HUES64 (cell line): ENCODE measurements around the gene LOXL4. TPM values are rescaled to one million over a fixed set of nuclear protein-coding genes. Genes with fewer than 3 reads are reported as not detected.

ENCODE experiments used
- H3K27ac ChIP-seq: 2 replicates; pipeline ENCODE4 v1.7.0; 2013; ENCODE audit warnings: low read depth, low read length, inconsistent platforms
- H3K27me3 ChIP-seq: 2 replicates; pipeline ENCODE4 v1.6.1; 2013; ENCODE audit warnings: mild to moderate bottlenecking, low read length; ENCODE audit not compliant: insufficient read depth
- H3K36me3 ChIP-seq: 2 replicates; pipeline ENCODE4 v1.6.1; 2013; ENCODE audit warnings: mild to moderate bottlenecking, low read length; ENCODE audit not compliant: insufficient read depth
- H3K4me1 ChIP-seq: 2 replicates; pipeline ENCODE4 v1.6.1; 2013; ENCODE audit warnings: mild to moderate bottlenecking, low read length, moderate library complexity; ENCODE audit not compliant: insufficient read depth
- H3K4me3 ChIP-seq: 2 replicates; pipeline ENCODE4 v1.5.1; 2013; ENCODE audit warnings: mild to moderate bottlenecking, low read length, moderate library complexity
- H3K9ac ChIP-seq: 2 replicates; pipeline ENCODE4 v1.6.1; 2013; ENCODE audit warnings: mild to moderate bottlenecking, low read depth, low read length
- H3K9me3 ChIP-seq: 2 replicates; pipeline ENCODE4 v1.6.1; 2013; ENCODE audit warnings: low read depth, low read length; ENCODE audit not compliant: insufficient read depth
- WGBS: fragments of 150-250, 120-280 bp; methylation state at CpG from one replicate; pipeline ENCODE4 v1.1.7; 2013; ENCODE audit warnings: missing lambda C conversion rate; 5-methylcytosine and 5-hydroxymethylcytosine counted together
- polyA plus RNA-seq, 2 experiments: library from polyadenylated mRNA; stranded (reverse); fragments of 50-300 nt; gene quantifications; one replicate each; pipeline ENCODE4 v1.2.3, GENCODE V29; 2013

LOXL4 gene
- polyA plus RNA-seq (2013, experiment 1 of 2), result 0.55 TPM
- 1.3 TPM for polyA plus RNA-seq (2013, experiment 2 of 2)

GRCh38 chr10:98267894-98268693 lies at the start of gene LOXL4:
LOXL4 (minus strand) TSS chr10:98268194; CDS start chr10:98263019, 5,175 bp downstream.
- Histone ChIP-seq H3K36me3 (no peaks in the 10 kb centered on the region), H3K9me3 (no peaks in the 10 kb centered on the region), H3K4me1 (peaks cover 27% of the 10 kb centered on the region; the same call in 1 of the 2 replicates), H3K27me3 (peaks cover 7% of the 10 kb centered on the region), H3K27ac (no peak within 1 kb of the TSS), H3K9ac (no peak within 1 kb of the TSS), H3K4me3 (peak within 1 kb of the TSS; percentile 61)
- WGBS, result 7% methylated on average over 59 of the region's 75 CpGs

GRCh38 chr10:98316661-98317060 lies 48.7 kb upstream of the LOXL4 start:
- no peak overlapping the region for H3K4me3 ChIP-seq
- H3K9ac ChIP-seq, result no peak overlapping the region
- H3K9me3 ChIP-seq, result no peaks in the 10 kb centered on the region
- H3K36me3 ChIP-seq, result no peaks in the 10 kb centered on the region
- peaks cover 3% of the 10 kb centered on the region; the same call in 1 of the 2 replicates for H3K4me1 ChIP-seq
- no peaks in the 10 kb centered on the region for H3K27me3 ChIP-seq
- H3K27ac ChIP-seq, result no peak overlapping the region

- Histone ChIP-seq H3K4me3 (no peak overlapping the region), H3K9me3 (no peaks in the 10 kb centered on the region), H3K9ac (no peak overlapping the region), H3K27me3 (no peaks in the 10 kb centered on the region), H3K36me3 (no peaks in the 10 kb centered on the region), H3K27ac (no peak overlapping the region), H3K4me1 (peaks cover 3% of the 10 kb centered on the region; the same call in 1 of the 2 replicates)
- 83% methylated on average over 5 of the region's 5 CpGs for WGBS
These were observed 48.2 kb upstream of the LOXL4 start for GRCh38 chr10:98316170-98316569.

- no peaks in the 10 kb centered on the region for H3K27me3 ChIP-seq
These were observed 46.7 kb upstream of the LOXL4 start for GRCh38 chr10:98314532-98315284.

GRCh38 chr10:98313598-98313997 lies 45.6 kb upstream of the LOXL4 start:
- H3K27ac ChIP-seq, result no peak overlapping the region
- no peak overlapping the region for H3K4me3 ChIP-seq
- 90% methylated on average over 3 of the region's 3 CpGs for WGBS

More at GRCh38 chr10:98314532-98315284, 46.7 kb upstream of the LOXL4 start:
- no peaks in the 10 kb centered on the region for H3K36me3 ChIP-seq
- H3K4me3 ChIP-seq, result no peak overlapping the region
- no peak overlapping the region for H3K27ac ChIP-seq
- H3K4me1 ChIP-seq, result 0 out of 2 replicates have a peak, but pooled peaks cover 3% of the 10 kb centered on the region
- 95% methylated on average over 8 of the region's 8 CpGs for WGBS
- H3K9ac ChIP-seq, result no peak overlapping the region
- no peaks in the 10 kb centered on the region for H3K9me3 ChIP-seq

GRCh38 chr10:98312822-98313221 lies 44.8 kb upstream of the LOXL4 start:
- Histone ChIP-seq H3K27me3 (no peaks in the 10 kb centered on the region), H3K27ac (no peak overlapping the region)
- 97% methylated on average over 5 of the region's 5 CpGs for WGBS

More at GRCh38 chr10:98313598-98313997, 45.6 kb upstream of the LOXL4 start:
- peaks cover 8% of the 10 kb centered on the region; the same call in 1 of the 2 replicates for H3K4me1 ChIP-seq
- no peaks in the 10 kb centered on the region for H3K9me3 ChIP-seq
- no peak overlapping the region for H3K9ac ChIP-seq
- H3K36me3 ChIP-seq, result no peaks in the 10 kb centered on the region
- no peaks in the 10 kb centered on the region for H3K27me3 ChIP-seq

GRCh38 chr10:98312349-98312748 lies 44.4 kb upstream of the LOXL4 start:
- Histone ChIP-seq H3K9ac (no peak overlapping the region), H3K4me3 (no peak overlapping the region), H3K27me3 (no peaks in the 10 kb centered on the region), H3K4me1 (peaks cover 8% of the 10 kb centered on the region; the same call in 1 of the 2 replicates), H3K36me3 (no peaks in the 10 kb centered on the region), H3K9me3 (no peaks in the 10 kb centered on the region), H3K27ac (no peak overlapping the region)
- 75% methylated on average over 3 of the region's 3 CpGs for WGBS

More at GRCh38 chr10:98312822-98313221, 44.8 kb upstream of the LOXL4 start:
- no peak overlapping the region for H3K9ac ChIP-seq
- H3K4me1 ChIP-seq, result peaks cover 8% of the 10 kb centered on the region; the same call in 1 of the 2 replicates
- H3K4me3 ChIP-seq, result no peak overlapping the region
- H3K36me3 ChIP-seq, result no peaks in the 10 kb centered on the region
- no peaks in the 10 kb centered on the region for H3K9me3 ChIP-seq

- no peaks in the 10 kb centered on the region for H3K27me3 ChIP-seq
- H3K27ac ChIP-seq, result no peak overlapping the region
- WGBS, result 91% methylated on average over 8 of the region's 8 CpGs
- no peaks in the 10 kb centered on the region for H3K9me3 ChIP-seq
- H3K4me3 ChIP-seq, result no peak overlapping the region
- H3K4me1 ChIP-seq, result peaks cover 5% of the 10 kb centered on the region; the same call in 1 of the 2 replicates
- H3K9ac ChIP-seq, result no peak overlapping the region
- no peaks in the 10 kb centered on the region for H3K36me3 ChIP-seq
These were observed 42.7 kb upstream of the LOXL4 start for GRCh38 chr10:98310701-98311100.

- Histone ChIP-seq H3K27me3 (no peaks in the 10 kb centered on the region), H3K9ac (no peak overlapping the region), H3K4me3 (peak overlapping the region; percentile 32), H3K36me3 (no peaks in the 10 kb centered on the region), H3K4me1 (peaks cover 5% of the 10 kb centered on the region; the same call in 1 of the 2 replicates), H3K9me3 (no peaks in the 10 kb centered on the region), H3K27ac (no peak overlapping the region)
- 25% methylated on average over 21 of the region's 21 CpGs for WGBS
These were observed 41.7 kb upstream of the LOXL4 start for GRCh38 chr10:98309366-98310355.

- Histone ChIP-seq H3K27ac (no peak overlapping the region), H3K9ac (no peak overlapping the region), H3K4me3 (peak overlapping the region; percentile 32), H3K4me1 (peaks cover 5% of the 10 kb centered on the region; the same call in 1 of the 2 replicates), H3K27me3 (no peaks in the 10 kb centered on the region), H3K9me3 (no peaks in the 10 kb centered on the region), H3K36me3 (no peaks in the 10 kb centered on the region)
- 69% methylated on average over 13 of the region's 13 CpGs for WGBS
These were observed 40.8 kb upstream of the LOXL4 start for GRCh38 chr10:98308669-98309365.
